Measurements from ENCODE around the gene CFL2.

Gene CFL2

DNA sequence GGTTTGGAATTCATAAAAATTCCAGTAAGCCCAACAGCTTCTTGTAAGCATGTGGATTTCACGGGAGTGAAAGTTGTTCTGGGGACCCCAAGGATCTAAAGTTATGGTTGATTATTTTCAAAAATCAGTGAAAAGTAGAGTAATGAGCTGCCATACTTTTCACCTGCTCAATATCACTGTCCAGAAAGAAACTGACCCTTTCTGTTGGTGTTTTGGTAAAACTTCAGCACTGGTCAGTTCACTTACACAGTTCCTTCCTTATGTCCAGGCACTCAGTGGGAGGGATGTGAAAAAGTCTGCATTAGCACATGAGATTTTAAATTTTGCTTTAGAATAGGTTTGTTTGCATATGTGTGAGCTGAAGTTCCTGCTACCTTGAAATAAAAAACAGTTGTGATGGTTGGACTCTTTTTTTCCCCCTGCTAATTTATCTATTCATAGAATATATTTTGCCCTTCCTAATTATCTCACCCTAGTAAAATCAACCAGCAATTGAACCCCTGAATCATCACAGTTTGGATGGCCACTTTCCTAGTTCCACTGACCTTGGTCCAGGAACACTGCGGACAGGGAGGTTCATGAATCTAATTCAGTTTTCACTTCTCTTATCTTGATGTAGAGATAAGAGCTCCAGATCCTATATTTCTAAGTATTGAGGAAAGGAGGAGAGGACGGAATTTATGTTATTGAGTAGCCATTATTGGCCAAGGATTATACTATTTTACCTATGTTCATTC is 25.8 kb downstream of the CFL2 start:
- no peak for DNase-seq (ENCODE audit: extremely low read depth, insufficient read length)
- TF ChIP-seq, protein P1, sequence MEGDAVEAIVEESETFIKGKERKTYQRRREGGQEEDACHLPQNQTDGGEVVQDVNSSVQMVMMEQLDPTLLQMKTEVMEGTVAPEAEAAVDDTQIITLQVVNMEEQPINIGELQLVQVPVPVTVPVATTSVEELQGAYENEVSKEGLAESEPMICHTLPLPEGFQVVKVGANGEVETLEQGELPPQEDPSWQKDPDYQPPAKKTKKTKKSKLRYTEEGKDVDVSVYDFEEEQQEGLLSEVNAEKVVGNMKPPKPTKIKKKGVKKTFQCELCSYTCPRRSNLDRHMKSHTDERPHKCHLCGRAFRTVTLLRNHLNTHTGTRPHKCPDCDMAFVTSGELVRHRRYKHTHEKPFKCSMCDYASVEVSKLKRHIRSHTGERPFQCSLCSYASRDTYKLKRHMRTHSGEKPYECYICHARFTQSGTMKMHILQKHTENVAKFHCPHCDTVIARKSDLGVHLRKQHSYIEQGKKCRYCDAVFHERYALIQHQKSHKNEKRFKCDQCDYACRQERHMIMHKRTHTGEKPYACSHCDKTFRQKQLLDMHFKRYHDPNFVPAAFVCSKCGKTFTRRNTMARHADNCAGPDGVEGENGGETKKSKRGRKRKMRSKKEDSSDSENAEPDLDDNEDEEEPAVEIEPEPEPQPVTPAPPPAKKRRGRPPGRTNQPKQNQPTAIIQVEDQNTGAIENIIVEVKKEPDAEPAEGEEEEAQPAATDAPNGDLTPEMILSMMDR (IDR thresholded peaks at IDR 0.05; ENCODE audit: insufficient read depth, low read length, poor library complexity, severe bottlenecking), result no peak
- H3K4me3 ChIP-seq (replicated peaks; ENCODE audit: low read depth, low read length), result no peak overlapping the region
- no peaks in the 10 kb centered on the region for H3K36me3 ChIP-seq (ENCODE audit: control insufficient read depth, insufficient read depth, low read length)
- H3K27me3 ChIP-seq (replicated peaks; ENCODE audit: control insufficient read depth, insufficient read depth, low read length), result no peaks in the 10 kb centered on the region

DNA sequence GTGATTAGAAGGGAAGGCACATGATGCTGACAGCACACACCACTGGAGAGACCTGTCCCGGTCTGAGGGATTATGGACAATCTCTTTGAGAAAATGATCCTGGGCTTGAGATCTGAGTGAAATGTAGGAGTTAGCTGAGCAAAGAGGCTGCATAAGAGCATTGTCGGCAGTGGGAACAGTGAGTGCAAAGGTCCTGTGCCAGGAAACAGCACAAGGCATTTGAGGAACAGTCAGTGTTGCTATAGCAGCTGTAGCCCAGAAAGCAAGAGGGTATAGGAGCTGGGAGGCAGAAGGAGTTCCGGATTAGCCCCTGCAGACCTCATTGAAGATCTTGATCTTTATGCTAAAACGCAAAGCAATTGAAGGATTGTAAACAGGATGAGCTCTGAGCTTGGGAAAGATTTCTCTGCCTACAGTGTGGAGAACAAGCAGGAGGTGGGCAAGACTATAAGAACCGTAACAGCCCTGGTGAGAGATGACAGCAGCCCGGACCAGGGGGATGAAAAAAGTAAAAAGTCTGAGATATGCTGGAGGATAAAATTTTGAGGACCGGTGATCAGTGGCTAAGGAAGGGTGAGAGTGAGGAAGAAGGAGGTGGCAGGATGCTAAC is 28.5 kb downstream of the CFL2 start:
- DNase-seq (ENCODE audit: extremely low read depth, insufficient read length), result no peak
- Histone ChIP-seq H3K4me3 (replicated peaks; ENCODE audit: low read depth, low read length) (no peak overlapping the region), H3K36me3 (ENCODE audit: control insufficient read depth, insufficient read depth, low read length) (no peaks in the 10 kb centered on the region), H3K27me3 (replicated peaks; ENCODE audit: control insufficient read depth, insufficient read depth, low read length) (no peaks in the 10 kb centered on the region)
- TF ChIP-seq, protein P1 (IDR thresholded peaks at IDR 0.05; ENCODE audit: insufficient read depth, low read length, poor library complexity, severe bottlenecking), result no peak

DNA sequence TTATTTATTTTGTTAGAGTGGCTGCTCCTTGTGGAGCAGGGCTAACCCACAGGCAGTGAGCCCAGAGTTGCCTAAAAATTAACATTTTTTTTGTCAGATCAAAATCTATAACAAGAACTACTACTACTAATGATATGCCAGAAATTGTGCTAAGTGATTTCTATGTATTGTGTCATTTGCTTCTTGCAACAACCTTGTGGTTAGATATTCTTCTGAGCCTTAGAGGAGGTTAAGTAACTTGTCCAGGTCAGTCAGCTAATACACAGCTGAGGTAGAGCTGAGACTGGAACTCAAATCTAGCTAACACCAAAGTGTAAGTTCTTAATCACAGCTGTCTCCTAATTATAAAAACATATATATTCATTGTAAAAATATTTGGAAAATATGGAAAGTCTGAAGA is 29.8 kb downstream of the CFL2 start:
- no peak overlapping the region for H3K4me3 ChIP-seq (replicated peaks; ENCODE audit: low read depth, low read length)
- DNase-seq (ENCODE audit: extremely low read depth, insufficient read length), result no peak
- H3K36me3 ChIP-seq (ENCODE audit: control insufficient read depth, insufficient read depth, low read length), result no peaks in the 10 kb centered on the region
- H3K27me3 ChIP-seq (replicated peaks; ENCODE audit: control insufficient read depth, insufficient read depth, low read length), result no peaks in the 10 kb centered on the region
- TF ChIP-seq, protein P1 (IDR thresholded peaks at IDR 0.05; ENCODE audit: insufficient read depth, low read length, poor library complexity, severe bottlenecking), result no peak

DNA sequence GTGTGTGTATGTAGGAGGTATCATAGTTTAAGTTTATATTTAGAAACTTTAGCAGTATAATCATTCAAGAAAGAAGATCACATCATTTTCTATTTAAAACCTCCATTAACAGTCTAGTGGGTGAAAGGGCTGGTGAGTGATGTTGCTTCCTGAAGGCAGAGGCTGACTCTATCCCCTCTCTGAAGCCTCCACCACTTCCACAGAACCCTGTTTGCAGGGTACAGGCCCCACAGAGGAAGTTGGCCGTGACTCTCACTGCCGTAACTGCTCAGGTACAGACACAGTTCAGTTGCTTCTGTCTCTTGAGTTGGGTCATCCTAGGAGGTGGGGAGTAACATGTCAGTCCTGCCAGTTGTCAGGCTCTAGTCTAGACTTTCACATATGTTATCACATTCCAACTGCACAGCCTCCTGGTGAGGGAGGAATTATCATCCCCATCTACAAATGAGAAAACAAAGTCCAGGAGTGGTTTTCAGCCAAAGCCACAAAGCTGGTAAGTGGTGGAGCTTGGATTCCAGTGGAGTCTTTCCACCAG is 31.5 kb downstream of the CFL2 start:
- DNase-seq (ENCODE audit: extremely low read depth, insufficient read length), result peak; percentile 49
- H3K27me3 ChIP-seq (replicated peaks; ENCODE audit: control insufficient read depth, insufficient read depth, low read length), result no peaks in the 10 kb centered on the region
- H3K4me3 ChIP-seq (replicated peaks; ENCODE audit: low read depth, low read length), result no peak overlapping the region
- TF ChIP-seq, protein P1 (IDR thresholded peaks at IDR 0.05; ENCODE audit: insufficient read depth, low read length, poor library complexity, severe bottlenecking), result no peak
- H3K36me3 ChIP-seq (ENCODE audit: control insufficient read depth, insufficient read depth, low read length), result no peaks in the 10 kb centered on the region

DNA sequence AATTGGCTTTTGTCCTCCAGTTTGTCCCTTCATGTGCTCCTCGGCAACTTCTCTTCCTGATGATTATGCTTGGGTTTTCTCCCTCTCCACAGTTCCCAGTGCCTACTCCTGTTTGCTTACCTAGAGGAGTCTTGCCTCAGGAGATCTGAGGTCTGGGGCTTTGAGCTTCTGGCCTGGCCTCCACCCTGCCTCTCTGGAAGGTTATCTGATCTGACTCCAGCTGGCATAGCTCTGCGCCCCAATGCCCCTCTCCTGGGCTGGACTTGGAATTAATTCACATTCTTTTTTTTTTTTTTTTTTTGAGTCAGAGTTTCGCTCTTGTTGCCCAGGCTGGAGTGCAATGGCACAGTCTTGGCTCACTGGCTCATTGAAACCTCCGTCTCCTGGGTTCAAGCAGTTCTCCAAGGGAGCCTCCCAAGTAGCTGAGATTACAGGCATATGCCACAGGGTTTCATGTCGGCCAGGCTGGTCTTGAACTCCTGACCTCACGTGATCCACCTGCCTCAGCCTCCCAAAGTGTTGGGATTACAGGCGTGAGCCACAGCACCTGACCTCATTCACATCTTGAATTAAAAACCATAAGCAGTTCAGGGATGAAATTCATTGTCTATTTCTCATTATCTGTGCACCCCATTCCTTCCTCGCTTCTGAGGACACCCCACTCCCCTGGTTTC is 33.5 kb downstream of the CFL2 start:
- H3K27me3 ChIP-seq (replicated peaks; ENCODE audit: control insufficient read depth, insufficient read depth, low read length), result no peaks in the 10 kb centered on the region
- no peak for DNase-seq (ENCODE audit: extremely low read depth, insufficient read length)
- H3K36me3 ChIP-seq (ENCODE audit: control insufficient read depth, insufficient read depth, low read length), result no peaks in the 10 kb centered on the region
- TF ChIP-seq, protein P1 (IDR thresholded peaks at IDR 0.05; ENCODE audit: insufficient read depth, low read length, poor library complexity, severe bottlenecking), result no peak
- H3K4me3 ChIP-seq (replicated peaks; ENCODE audit: low read depth, low read length), result no peak overlapping the region
